ENCODE measurements around the gene RFWD3. TPM values are rescaled to one million over a fixed set of nuclear protein-coding genes. Genes with fewer than 3 reads are reported as not detected.

Gene RFWD3
- total and polyA plus RNA-seq, 2 of the 13 experiments (the other 11 are each of a cell fraction or from before 2014, with no cell fraction given), result 23.4 to 62.6 TPM

DNA sequence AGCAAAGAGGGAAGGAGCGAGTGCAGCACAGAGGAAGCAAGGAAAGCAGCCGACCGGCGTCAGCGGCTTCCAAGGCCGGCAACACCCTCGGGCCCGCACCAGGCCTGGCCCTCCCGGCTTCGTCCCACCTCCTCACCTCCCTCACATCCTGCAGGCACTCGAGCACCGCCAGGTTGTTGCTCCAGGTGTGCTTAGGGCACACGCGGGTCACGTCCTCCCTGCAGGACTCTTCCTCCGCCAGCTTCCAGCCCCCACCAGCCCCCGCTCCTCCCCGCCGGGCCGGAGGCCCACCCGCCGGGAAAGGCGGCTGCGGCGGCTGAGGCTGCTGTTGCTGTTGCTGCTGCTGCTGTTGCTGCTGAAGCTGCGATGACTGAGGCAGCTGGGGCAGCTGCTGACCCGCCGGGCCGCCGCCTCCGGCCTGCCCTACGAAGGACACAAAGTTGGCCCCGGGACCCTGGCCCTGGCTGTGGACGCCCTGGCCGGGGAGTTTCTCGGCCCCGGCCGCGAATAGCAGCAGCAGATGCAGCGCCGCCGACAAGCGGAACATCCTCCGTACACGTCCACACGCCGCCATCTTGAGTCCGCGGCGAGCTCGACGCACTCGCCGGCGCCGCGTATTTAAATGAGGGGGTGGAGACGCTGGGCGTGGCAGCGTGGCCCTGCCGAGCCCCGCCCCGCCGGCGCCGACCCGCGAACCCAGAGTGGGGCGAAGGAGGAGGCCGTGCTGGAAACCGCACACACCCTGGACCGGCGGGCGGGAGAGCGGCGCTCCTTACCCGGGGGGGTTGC is 60.0 kb downstream of the RFWD3 start, which contains the start of gene GLG1 (continued):
- TF ChIP-seq, protein P1, sequence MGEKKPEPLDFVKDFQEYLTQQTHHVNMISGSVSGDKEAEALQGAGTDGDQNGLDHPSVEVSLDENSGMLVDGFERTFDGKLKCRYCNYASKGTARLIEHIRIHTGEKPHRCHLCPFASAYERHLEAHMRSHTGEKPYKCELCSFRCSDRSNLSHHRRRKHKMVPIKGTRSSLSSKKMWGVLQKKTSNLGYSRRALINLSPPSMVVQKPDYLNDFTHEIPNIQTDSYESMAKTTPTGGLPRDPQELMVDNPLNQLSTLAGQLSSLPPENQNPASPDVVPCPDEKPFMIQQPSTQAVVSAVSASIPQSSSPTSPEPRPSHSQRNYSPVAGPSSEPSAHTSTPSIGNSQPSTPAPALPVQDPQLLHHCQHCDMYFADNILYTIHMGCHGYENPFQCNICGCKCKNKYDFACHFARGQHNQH (CRISPR knock-in tag; IDR thresholded peaks at IDR 0.05), result peak; percentile 90
- no peak for TF ChIP-seq SIX1 (CRISPR knock-in tag; IDR thresholded peaks at IDR 0.05; ENCODE audit: borderline replicate concordance)
- TF ChIP-seq CHCHD3 (CRISPR knock-in tag; IDR thresholded peaks at IDR 0.05), result peak; percentile 89; the same call in 1 of the 2 replicates
- TF ChIP-seq, protein P2, sequence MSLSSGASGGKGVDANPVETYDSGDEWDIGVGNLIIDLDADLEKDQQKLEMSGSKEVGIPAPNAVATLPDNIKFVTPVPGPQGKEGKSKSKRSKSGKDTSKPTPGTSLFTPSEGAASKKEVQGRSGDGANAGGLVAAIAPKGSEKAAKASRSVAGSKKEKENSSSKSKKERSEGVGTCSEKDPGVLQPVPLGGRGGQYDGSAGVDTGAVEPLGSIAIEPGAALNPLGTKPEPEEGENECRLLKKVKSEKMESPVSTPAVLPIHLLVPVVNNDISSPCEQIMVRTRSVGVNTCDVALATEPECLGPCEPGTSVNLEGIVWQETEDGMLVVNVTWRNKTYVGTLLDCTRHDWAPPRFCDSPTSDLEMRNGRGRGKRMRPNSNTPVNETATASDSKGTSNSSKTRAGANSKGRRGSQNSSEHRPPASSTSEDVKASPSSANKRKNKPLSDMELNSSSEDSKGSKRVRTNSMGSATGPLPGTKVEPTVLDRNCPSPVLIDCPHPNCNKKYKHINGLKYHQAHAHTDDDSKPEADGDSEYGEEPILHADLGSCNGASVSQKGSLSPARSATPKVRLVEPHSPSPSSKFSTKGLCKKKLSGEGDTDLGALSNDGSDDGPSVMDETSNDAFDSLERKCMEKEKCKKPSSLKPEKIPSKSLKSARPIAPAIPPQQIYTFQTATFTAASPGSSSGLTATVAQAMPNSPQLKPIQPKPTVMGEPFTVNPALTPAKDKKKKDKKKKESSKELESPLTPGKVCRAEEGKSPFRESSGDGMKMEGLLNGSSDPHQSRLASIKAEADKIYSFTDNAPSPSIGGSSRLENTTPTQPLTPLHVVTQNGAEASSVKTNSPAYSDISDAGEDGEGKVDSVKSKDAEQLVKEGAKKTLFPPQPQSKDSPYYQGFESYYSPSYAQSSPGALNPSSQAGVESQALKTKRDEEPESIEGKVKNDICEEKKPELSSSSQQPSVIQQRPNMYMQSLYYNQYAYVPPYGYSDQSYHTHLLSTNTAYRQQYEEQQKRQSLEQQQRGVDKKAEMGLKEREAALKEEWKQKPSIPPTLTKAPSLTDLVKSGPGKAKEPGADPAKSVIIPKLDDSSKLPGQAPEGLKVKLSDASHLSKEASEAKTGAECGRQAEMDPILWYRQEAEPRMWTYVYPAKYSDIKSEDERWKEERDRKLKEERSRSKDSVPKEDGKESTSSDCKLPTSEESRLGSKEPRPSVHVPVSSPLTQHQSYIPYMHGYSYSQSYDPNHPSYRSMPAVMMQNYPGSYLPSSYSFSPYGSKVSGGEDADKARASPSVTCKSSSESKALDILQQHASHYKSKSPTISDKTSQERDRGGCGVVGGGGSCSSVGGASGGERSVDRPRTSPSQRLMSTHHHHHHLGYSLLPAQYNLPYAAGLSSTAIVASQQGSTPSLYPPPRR (CRISPR knock-in tag; IDR thresholded peaks at IDR 0.05; ENCODE audit: borderline replicate concordance), result peak; percentile 87
- TF ChIP-seq NFIB (CRISPR knock-in tag; IDR thresholded peaks at IDR 0.05; ENCODE audit: borderline replicate concordance), result no peak
- TF ChIP-seq FOXO1 (CRISPR knock-in tag; IDR thresholded peaks at IDR 0.05), result peak; percentile 25
- no peak for TF ChIP-seq ZNF510 (CRISPR knock-in tag; IDR thresholded peaks at IDR 0.05; ENCODE audit: low read depth)
- TF ChIP-seq, protein P3, sequence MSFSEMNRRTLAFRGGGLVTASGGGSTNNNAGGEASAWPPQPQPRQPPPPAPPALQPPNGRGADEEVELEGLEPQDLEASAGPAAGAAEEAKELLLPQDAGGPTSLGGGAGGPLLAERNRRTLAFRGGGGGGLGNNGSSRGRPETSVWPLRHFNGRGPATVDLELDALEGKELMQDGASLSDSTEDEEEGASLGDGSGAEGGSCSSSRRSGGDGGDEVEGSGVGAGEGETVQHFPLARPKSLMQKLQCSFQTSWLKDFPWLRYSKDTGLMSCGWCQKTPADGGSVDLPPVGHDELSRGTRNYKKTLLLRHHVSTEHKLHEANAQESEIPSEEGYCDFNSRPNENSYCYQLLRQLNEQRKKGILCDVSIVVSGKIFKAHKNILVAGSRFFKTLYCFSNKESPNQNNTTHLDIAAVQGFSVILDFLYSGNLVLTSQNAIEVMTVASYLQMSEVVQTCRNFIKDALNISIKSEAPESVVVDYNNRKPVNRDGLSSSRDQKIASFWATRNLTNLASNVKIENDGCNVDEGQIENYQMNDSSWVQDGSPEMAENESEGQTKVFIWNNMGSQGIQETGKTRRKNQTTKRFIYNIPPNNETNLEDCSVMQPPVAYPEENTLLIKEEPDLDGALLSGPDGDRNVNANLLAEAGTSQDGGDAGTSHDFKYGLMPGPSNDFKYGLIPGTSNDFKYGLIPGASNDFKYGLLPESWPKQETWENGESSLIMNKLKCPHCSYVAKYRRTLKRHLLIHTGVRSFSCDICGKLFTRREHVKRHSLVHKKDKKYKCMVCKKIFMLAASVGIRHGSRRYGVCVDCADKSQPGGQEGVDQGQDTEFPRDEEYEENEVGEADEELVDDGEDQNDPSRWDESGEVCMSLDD (CRISPR knock-in tag; IDR thresholded peaks at IDR 0.05; ENCODE audit: borderline replicate concordance), result peak; percentile 78
- TF ChIP-seq XRCC5 (optimal IDR thresholded peaks at IDR 0.05; ENCODE audit: low read length), result peak; percentile 62
- no peak for TF ChIP-seq POLR2AphosphoS2 (IDR thresholded peaks at IDR 0.05; ENCODE audit: low read depth, low read length)
- TF ChIP-seq RBM22 (optimal IDR thresholded peaks at IDR 0.05; ENCODE audit: low read length), result no peak
- TF ChIP-seq, protein P4, sequence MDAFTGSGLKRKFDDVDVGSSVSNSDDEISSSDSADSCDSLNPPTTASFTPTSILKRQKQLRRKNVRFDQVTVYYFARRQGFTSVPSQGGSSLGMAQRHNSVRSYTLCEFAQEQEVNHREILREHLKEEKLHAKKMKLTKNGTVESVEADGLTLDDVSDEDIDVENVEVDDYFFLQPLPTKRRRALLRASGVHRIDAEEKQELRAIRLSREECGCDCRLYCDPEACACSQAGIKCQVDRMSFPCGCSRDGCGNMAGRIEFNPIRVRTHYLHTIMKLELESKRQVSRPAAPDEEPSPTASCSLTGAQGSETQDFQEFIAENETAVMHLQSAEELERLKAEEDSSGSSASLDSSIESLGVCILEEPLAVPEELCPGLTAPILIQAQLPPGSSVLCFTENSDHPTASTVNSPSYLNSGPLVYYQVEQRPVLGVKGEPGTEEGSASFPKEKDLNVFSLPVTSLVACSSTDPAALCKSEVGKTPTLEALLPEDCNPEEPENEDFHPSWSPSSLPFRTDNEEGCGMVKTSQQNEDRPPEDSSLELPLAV (CRISPR knock-in tag; conservative IDR thresholded peaks at IDR 0.05; ENCODE audit: low read depth), result no peak
- no peak for TF ChIP-seq ZNF460 (CRISPR knock-in tag; IDR thresholded peaks at IDR 0.05; ENCODE audit: borderline replicate concordance)
- peak; percentile 91 for TF ChIP-seq ZFP82 (CRISPR knock-in tag; IDR thresholded peaks at IDR 0.05; ENCODE audit: borderline replicate concordance)
- TF ChIP-seq ATF7-NPFF (CRISPR knock-in tag; IDR thresholded peaks at IDR 0.05; ENCODE audit: low read depth), result peak; percentile 97
- TF ChIP-seq, protein P5, sequence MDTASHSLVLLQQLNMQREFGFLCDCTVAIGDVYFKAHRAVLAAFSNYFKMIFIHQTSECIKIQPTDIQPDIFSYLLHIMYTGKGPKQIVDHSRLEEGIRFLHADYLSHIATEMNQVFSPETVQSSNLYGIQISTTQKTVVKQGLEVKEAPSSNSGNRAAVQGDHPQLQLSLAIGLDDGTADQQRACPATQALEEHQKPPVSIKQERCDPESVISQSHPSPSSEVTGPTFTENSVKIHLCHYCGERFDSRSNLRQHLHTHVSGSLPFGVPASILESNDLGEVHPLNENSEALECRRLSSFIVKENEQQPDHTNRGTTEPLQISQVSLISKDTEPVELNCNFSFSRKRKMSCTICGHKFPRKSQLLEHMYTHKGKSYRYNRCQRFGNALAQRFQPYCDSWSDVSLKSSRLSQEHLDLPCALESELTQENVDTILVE (CRISPR knock-in tag; IDR thresholded peaks at IDR 0.05), result no peak
- TF ChIP-seq RFX3 (CRISPR knock-in tag; IDR thresholded peaks at IDR 0.05), result no peak

All from HepG2 (cell line).